ENCODE data around the gene RBAK. TPM values are rescaled to one million over a fixed set of nuclear protein-coding genes. Genes with fewer than 3 reads are reported as not detected.

Gene RBAK
- total RNA-seq, 1 experiment from 2014 or later: 18.5 TPM

- no peak overlapping the region for H3K27ac Mint-ChIP-seq
- H3K9ac ChIP-seq (ENCODE audit: extremely low read depth, insufficient read length, low read length): no peak overlapping the region
- H3K9me3 Mint-ChIP-seq: peaks cover 76 to 78% of the 10 kb centered on the region in 2 experiments
Measured at GRCh38 chr7:5068521-5068920, 22.9 kb downstream of the RBAK start.

More at GRCh38 chr7:5068521-5068920, 22.9 kb downstream of the RBAK start:
- Histone ChIP-seq H2BK5ac (ENCODE audit: insufficient read length, low read length) (no peak overlapping the region), H3K27ac (ENCODE audit: insufficient read length, low read depth, low read length) (no peak overlapping the region), H4K91ac (ENCODE audit: insufficient read length, low read depth, low read length) (no peak overlapping the region), H2BK12ac (ENCODE audit: insufficient read length, low read depth, low read length) (no peak overlapping the region), H3K4me2 (ENCODE audit: insufficient read depth, insufficient read length, low read length) (no peak overlapping the region), H2AFZ (ENCODE audit: low read length) (no peak overlapping the region), H3K79me2 (ENCODE audit: insufficient read depth, low read length) (no peaks in the 10 kb centered on the region), H3T11ph (ENCODE audit: low read length) (no peak overlapping the region), H4K20me1 (ENCODE audit: control insufficient read depth, insufficient read depth, insufficient read length) (no peaks in the 10 kb centered on the region), H3K14ac (ENCODE audit: insufficient read depth, low read length) (no peak overlapping the region), H3K56ac (ENCODE audit: insufficient read length, low read depth, low read length) (no peak overlapping the region), H4K8ac (replicated peaks; ENCODE audit: insufficient read length, low read depth, low read length) (no peak overlapping the region), H3K4me1 (ENCODE audit: insufficient read depth, low read length) (no peaks in the 10 kb centered on the region), H2BK20ac (ENCODE audit: low read depth, low read length, poor library complexity, severe bottlenecking) (no peak overlapping the region), H3K27me3 (ENCODE audit: insufficient read depth, low read length) (no peaks in the 10 kb centered on the region), H2AK5ac (ENCODE audit: insufficient read length, low read length) (no peak overlapping the region), H3K79me1 (ENCODE audit: insufficient read depth, low read depth, low read length, poor library complexity, severe bottlenecking) (no peaks in the 10 kb centered on the region), H3K18ac (ENCODE audit: insufficient read length, low read depth, low read length) (no peak overlapping the region), H4K5ac (ENCODE audit: insufficient read length, low read depth, low read length) (no peak overlapping the region), H3K9me3 (ENCODE audit: control insufficient read depth, low read depth, low read length) (peaks cover 49% of the 10 kb centered on the region), H2BK120ac (ENCODE audit: low read depth, low read length, poor library complexity, severe bottlenecking) (no peak overlapping the region), H2BK15ac (ENCODE audit: low read depth, low read length) (no peak overlapping the region), H3K23ac (ENCODE audit: insufficient read length, low read depth, low read length) (no peak overlapping the region), H3K23me2 (ENCODE audit: insufficient read length, low read depth, low read length, poor library complexity, severe bottlenecking) (no peaks in the 10 kb centered on the region), H3K4ac (ENCODE audit: low read depth, low read length) (no peak overlapping the region)
- H3K4me1 Mint-ChIP-seq: 0 out of 4 replicates have a peak, but pooled peaks cover 0 to 5% of the 10 kb centered on the region in 2 experiments
- H3K27me3 Mint-ChIP-seq (ENCODE audit: low read depth): peaks cover 18% of the 10 kb centered on the region
- H3K4me3 Mint-ChIP-seq: no peak overlapping the region
- H3K36me3 Mint-ChIP-seq (ENCODE audit: insufficient read depth in 1 of 3, low read depth in 3 of 3): peaks cover 62 to 75% (median 65%) of the 10 kb centered on the region in 3 experiments
- WGBS (ENCODE audit: extremely low coverage, insufficient read length, low lambda C conversion rate): no CpG with 5 or more reads among the region's 4 CpGs
- TF ChIP-seq CTCF (conservative IDR thresholded peaks at IDR 0.05): no peak
- DNase-seq: no peak

Measured in H9 (cell line).